OCI-LY7 (cell line): ENCODE measurements around the gene RASAL2.

Experiments
- CTCF ChIP-seq: fragments of 200-600 bp; sonication (generic); conservative IDR thresholded peaks from 2 replicates; pipeline ENCODE4 v1.5.1; 2014; ENCODE audit warnings: mild to moderate bottlenecking, antibody characterized with exemption, low read length, moderate library complexity, mixed read lengths
- EZH2phosphoT487 ChIP-seq: fragments of 200-600 bp; sonication (generic); IDR thresholded peaks from 2 replicates; pipeline ENCODE4 v1.6.1; 2018; ENCODE audit warnings: low read depth, borderline replicate concordance, mild to moderate bottlenecking, mixed run types, antibody characterized with exemption, low read length, moderate library complexity, mixed read lengths

- TF ChIP-seq CTCF (no peak), EZH2phosphoT487 (no peak)
Observed at GRCh38 chr1:178349801-178350200, 255.9 kb downstream of the RASAL2 start.
